GM23338 (cell line): ENCODE data around the gene USP24.
"Not testable (repeated sequence)": the region's sequence is repeated elsewhere in the genome, so short reads cannot be mapped to it uniquely, and the experiment has no call there.

Source experiments
- CREB1 ChIP-seq: fragments of 250-450 bp; sonication (Bioruptor Pico); IDR thresholded peaks from 2 replicates; pipeline ENCODE4 v1.5.0; 2020; ENCODE audit warnings: low read depth, mild to moderate bottlenecking, moderate library complexity
- CTCF ChIP-seq, 2 experiments: fragments of 200-600 bp in 1 of 2; sonication (generic) in 1 of 2; conservative IDR thresholded peaks; 2 replicates each; pipeline versions ENCODE4 v1.5.1 to v1.6.1; 2016 to 2017; ENCODE audit warnings: antibody characterized with exemption in 2 of 2, low read depth in 2 of 2, mild to moderate bottlenecking in 2 of 2, moderate library complexity in 1 of 2
- EZH2 ChIP-seq: fragments of 200-600 bp; sonication (generic); IDR thresholded peaks from one replicate; pipeline ENCODE4 v1.8.0; 2017; ENCODE audit warnings: antibody characterized with exemption, mild to moderate bottlenecking, low read depth; ENCODE audit not compliant: unreplicated experiment
- EZH2phosphoT487 ChIP-seq: fragments of 200-600 bp; sonication (generic); IDR thresholded peaks from one replicate; pipeline ENCODE4 v1.8.1; 2018; ENCODE audit warnings: antibody characterized with exemption; ENCODE audit not compliant: unreplicated experiment
- JUNB ChIP-seq: IDR thresholded peaks from one replicate; pipeline ENCODE4 v1.6.1; 2016; ENCODE audit warnings: antibody characterized with exemption; ENCODE audit not compliant: unreplicated experiment
- NANOG ChIP-seq: IDR thresholded peaks from 2 replicates; pipeline ENCODE4 v1.6.1; 2016; ENCODE audit warnings: antibody characterized with exemption, borderline replicate concordance
- POLR2AphosphoS5 ChIP-seq: IDR thresholded peaks from 2 replicates; pipeline ENCODE4 v1.6.1; 2016; ENCODE audit warnings: antibody characterized with exemption, low read depth
- ZNF114 ChIP-seq: fragments of 250-450 bp; sonication (Bioruptor Pico); IDR thresholded peaks from 2 replicates; pipeline ENCODE4 v1.5.0; 2020; ENCODE audit warnings: mild to moderate bottlenecking, moderate library complexity
- TF ChIP-seq, protein P1 (sequence below): IDR thresholded peaks from one replicate; pipeline ENCODE4 v1.6.1; 2018; ENCODE audit warnings: antibody characterized with exemption; ENCODE audit not compliant: unreplicated experiment

GRCh38 chr1:55026682-55027081 is 188.5 kb downstream of the USP24 start:
- TF ChIP-seq CTCF (conservative IDR thresholded peaks at IDR 0.05; ENCODE audit: low read depth in 2 of 2); EZH2; CREB1 (CRISPR knock-in tag); EZH2phosphoT487; POLR2AphosphoS5; ZNF114; JUNB; NANOG: not testable (repeated sequence)
- TF ChIP-seq, protein P1, sequence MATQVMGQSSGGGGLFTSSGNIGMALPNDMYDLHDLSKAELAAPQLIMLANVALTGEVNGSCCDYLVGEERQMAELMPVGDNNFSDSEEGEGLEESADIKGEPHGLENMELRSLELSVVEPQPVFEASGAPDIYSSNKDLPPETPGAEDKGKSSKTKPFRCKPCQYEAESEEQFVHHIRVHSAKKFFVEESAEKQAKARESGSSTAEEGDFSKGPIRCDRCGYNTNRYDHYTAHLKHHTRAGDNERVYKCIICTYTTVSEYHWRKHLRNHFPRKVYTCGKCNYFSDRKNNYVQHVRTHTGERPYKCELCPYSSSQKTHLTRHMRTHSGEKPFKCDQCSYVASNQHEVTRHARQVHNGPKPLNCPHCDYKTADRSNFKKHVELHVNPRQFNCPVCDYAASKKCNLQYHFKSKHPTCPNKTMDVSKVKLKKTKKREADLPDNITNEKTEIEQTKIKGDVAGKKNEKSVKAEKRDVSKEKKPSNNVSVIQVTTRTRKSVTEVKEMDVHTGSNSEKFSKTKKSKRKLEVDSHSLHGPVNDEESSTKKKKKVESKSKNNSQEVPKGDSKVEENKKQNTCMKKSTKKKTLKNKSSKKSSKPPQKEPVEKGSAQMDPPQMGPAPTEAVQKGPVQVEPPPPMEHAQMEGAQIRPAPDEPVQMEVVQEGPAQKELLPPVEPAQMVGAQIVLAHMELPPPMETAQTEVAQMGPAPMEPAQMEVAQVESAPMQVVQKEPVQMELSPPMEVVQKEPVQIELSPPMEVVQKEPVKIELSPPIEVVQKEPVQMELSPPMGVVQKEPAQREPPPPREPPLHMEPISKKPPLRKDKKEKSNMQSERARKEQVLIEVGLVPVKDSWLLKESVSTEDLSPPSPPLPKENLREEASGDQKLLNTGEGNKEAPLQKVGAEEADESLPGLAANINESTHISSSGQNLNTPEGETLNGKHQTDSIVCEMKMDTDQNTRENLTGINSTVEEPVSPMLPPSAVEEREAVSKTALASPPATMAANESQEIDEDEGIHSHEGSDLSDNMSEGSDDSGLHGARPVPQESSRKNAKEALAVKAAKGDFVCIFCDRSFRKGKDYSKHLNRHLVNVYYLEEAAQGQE, result not testable (repeated sequence)
